ENCODE measurements around the gene MIF.
"Not testable (repeated sequence)": the region's sequence is repeated elsewhere in the genome, so short reads cannot be mapped to it uniquely, and the experiment has no call there.

- TF ChIP-seq EZH2 (IDR thresholded peaks at IDR 0.05; ENCODE audit: borderline replicate concordance, low read depth, low read length, severe bottlenecking); POLR2A (IDR thresholded peaks at IDR 0.05; ENCODE audit: low read depth, low read length); FOS (IDR thresholded peaks at IDR 0.05; ENCODE audit: borderline replicate concordance, insufficient read depth, low read length); JUN (IDR thresholded peaks at IDR 0.05; ENCODE audit: borderline replicate concordance, insufficient read depth, insufficient read length, low read depth): not testable (repeated sequence)
- TF ChIP-seq, protein P1, sequence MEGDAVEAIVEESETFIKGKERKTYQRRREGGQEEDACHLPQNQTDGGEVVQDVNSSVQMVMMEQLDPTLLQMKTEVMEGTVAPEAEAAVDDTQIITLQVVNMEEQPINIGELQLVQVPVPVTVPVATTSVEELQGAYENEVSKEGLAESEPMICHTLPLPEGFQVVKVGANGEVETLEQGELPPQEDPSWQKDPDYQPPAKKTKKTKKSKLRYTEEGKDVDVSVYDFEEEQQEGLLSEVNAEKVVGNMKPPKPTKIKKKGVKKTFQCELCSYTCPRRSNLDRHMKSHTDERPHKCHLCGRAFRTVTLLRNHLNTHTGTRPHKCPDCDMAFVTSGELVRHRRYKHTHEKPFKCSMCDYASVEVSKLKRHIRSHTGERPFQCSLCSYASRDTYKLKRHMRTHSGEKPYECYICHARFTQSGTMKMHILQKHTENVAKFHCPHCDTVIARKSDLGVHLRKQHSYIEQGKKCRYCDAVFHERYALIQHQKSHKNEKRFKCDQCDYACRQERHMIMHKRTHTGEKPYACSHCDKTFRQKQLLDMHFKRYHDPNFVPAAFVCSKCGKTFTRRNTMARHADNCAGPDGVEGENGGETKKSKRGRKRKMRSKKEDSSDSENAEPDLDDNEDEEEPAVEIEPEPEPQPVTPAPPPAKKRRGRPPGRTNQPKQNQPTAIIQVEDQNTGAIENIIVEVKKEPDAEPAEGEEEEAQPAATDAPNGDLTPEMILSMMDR (IDR thresholded peaks at IDR 0.05; ENCODE audit: extremely low read depth in 1 of 2, insufficient read depth in 1 of 2, low read depth in 1 of 2, low read length in 2 of 2) = not testable (repeated sequence)
These were observed 26.1 kb downstream of the MIF start for GRCh38 chr22:23920267-23920611.
